Naive B cell (primary cell): ENCODE results near the gene PRSS2. TPM values are rescaled to one million over a fixed set of nuclear protein-coding genes. Genes with fewer than 3 reads are reported as not detected.
A peak's percentile ranks its signal among the peaks of the same experiment; 100 is the strongest.

ENCODE experiments used
- ATAC-seq, 2 donors: fragments of 150-1000 bp; cut with Tn5 transposase; 2 replicates each; pipeline ENCODE4 v1.10.0; 2021; ENCODE audit warnings: low read depth in 2 of 2, mild to moderate bottlenecking in 2 of 2, moderate library complexity in 2 of 2
- DNase-seq: peaks from one replicate; pipeline ENCODE4 v3.0.0; 2022
- H3K27ac Mint-ChIP-seq, 6 donors: one replicate each; pipeline ENCODE4 v1.8.0; 2020 to 2022; ENCODE audit warnings: mild to moderate bottlenecking in 6 of 6, mixed read lengths in 6 of 6, moderate library complexity in 5 of 6, inconsistent platforms in 2 of 6
- H3K27me3 Mint-ChIP-seq, 3 donors: one replicate each; pipeline ENCODE4 v1.8.0; 2021 to 2022; ENCODE audit warnings: mixed read lengths in 3 of 3, mild to moderate bottlenecking in 1 of 3
- H3K36me3 Mint-ChIP-seq, 2 donors: one replicate each; pipeline ENCODE4 v1.8.0; 2020 to 2022; ENCODE audit warnings: mixed read lengths in 2 of 2, inconsistent platforms in 1 of 2, mild to moderate bottlenecking in 1 of 2
- H3K4me1 Mint-ChIP-seq, 3 donors: one replicate each; pipeline ENCODE4 v1.8.0; 2020 to 2022; ENCODE audit warnings: mixed read lengths in 3 of 3, inconsistent platforms in 1 of 3, mild to moderate bottlenecking in 1 of 3, moderate library complexity in 1 of 3
- H3K4me3 Mint-ChIP-seq, 8 donors: one replicate each; pipeline ENCODE4 v1.8.0; 2020 to 2022; ENCODE audit warnings: mild to moderate bottlenecking in 8 of 8, mixed read lengths in 8 of 8, moderate library complexity in 8 of 8, inconsistent platforms in 2 of 8
- H3K9me3 Mint-ChIP-seq, 7 donors: one replicate each; pipeline ENCODE4 v1.8.0; 2020 to 2022; ENCODE audit warnings: mixed read lengths in 7 of 7, mild to moderate bottlenecking in 5 of 7, inconsistent platforms in 2 of 7, moderate library complexity in 1 of 7
- polyA plus RNA-seq, 6 donors: library from polyadenylated mRNA; unstranded; fragments of 300-500 nt; fragmentation: Illumina TruSeq; gene quantifications; one replicate each; pipeline ENCODE4 v1.2.3, GENCODE V29; 2021; ENCODE audit warnings: low read depth in 6 of 6

PRSS2 gene
- polyA plus RNA-seq, 6 donors from 2014 or later = 0.41 TPM; not detected in 5

GRCh38 chr7:142782922-142783900 is 12.4 kb downstream of the PRSS2 start:
- H3K36me3 Mint-ChIP-seq = peaks cover 0 to under 1% of the 10 kb centered on the region in 2 donors
- peak overlapping the region; percentile 82 to 95 (median 88) for H3K27ac Mint-ChIP-seq
- H3K27me3 Mint-ChIP-seq = no peaks in the 10 kb centered on the region
- no peaks in the 10 kb centered on the region for H3K9me3 Mint-ChIP-seq
- peak; percentile 77 to 81 for ATAC-seq
- peaks cover 26 to 50% (median 28%) of the 10 kb centered on the region in 3 donors for H3K4me1 Mint-ChIP-seq
- peak; percentile 83 for DNase-seq
- H3K4me3 Mint-ChIP-seq = peak overlapping the region; percentile 80 to 96 (median 88)

- peak overlapping the region in 3 of 8 donors; percentile 15 to 46 (median 37) for H3K4me3 Mint-ChIP-seq
- DNase-seq = no peak
Observed at GRCh38 chr7:142784096-142784495, 13.3 kb downstream of the PRSS2 start.

GRCh38 chr7:142784716-142785115 is 13.9 kb downstream of the PRSS2 start:
- H3K9me3 Mint-ChIP-seq = peaks cover 0 to 1% (median 0%) of the 10 kb centered on the region in 7 donors
- ATAC-seq (peak in 1 of 2 donors; percentile 18), DNase-seq (no peak)
- peaks cover 37 to 64% (median 43%) of the 10 kb centered on the region in 3 donors for H3K4me1 Mint-ChIP-seq
- H3K36me3 Mint-ChIP-seq = peaks cover 0 to 14% of the 10 kb centered on the region in 2 donors
- peak overlapping the region; percentile 26 to 91 (median 84) for H3K27ac Mint-ChIP-seq
- H3K27me3 Mint-ChIP-seq = no peaks in the 10 kb centered on the region
- peak overlapping the region in 3 of 8 donors; percentile 12 to 81 (median 47) for H3K4me3 Mint-ChIP-seq

More at GRCh38 chr7:142784096-142784495, 13.3 kb downstream of the PRSS2 start:
- Mint-ChIP-seq H3K27ac (peak overlapping the region in 4 of 6 donors; percentile 51 to 92 (median 82)), H3K4me1 (peaks cover 33 to 58% (median 37%) of the 10 kb centered on the region in 3 donors), H3K9me3 (peaks cover 0 to 1% (median 0%) of the 10 kb centered on the region in 7 donors), H3K36me3 (peaks cover 0 to 9% of the 10 kb centered on the region in 2 donors), H3K27me3 (no peaks in the 10 kb centered on the region)
- ATAC-seq = no peak

GRCh38 chr7:142785841-142786250 is 15.1 kb downstream of the PRSS2 start:
- DNase-seq = no peak
- ATAC-seq = peak in 1 of 2 donors; percentile 22
- peaks cover 0 to 14% of the 10 kb centered on the region in 2 donors for H3K36me3 Mint-ChIP-seq
- H3K9me3 Mint-ChIP-seq = peaks cover 0 to 1% (median 0%) of the 10 kb centered on the region in 7 donors
- H3K27ac Mint-ChIP-seq = peak overlapping the region in 5 of 6 donors; percentile 71 to 90 (median 88)
- H3K27me3 Mint-ChIP-seq = no peaks in the 10 kb centered on the region
- peaks cover 46 to 72% (median 54%) of the 10 kb centered on the region in 3 donors for H3K4me1 Mint-ChIP-seq
- peak overlapping the region in 5 of 8 donors; percentile 25 to 68 (median 54) for H3K4me3 Mint-ChIP-seq

- peak overlapping the region in 1 of 8 donors; percentile 47 for H3K4me3 Mint-ChIP-seq
- H3K36me3 Mint-ChIP-seq = peaks cover 0 to 14% of the 10 kb centered on the region in 2 donors
- H3K4me1 Mint-ChIP-seq = peaks cover 52 to 78% (median 57%) of the 10 kb centered on the region in 3 donors
- H3K9me3 Mint-ChIP-seq = peaks cover 0 to 1% (median 0%) of the 10 kb centered on the region in 7 donors
- peak overlapping the region; percentile 24 to 88 (median 64) for H3K27ac Mint-ChIP-seq
- no peaks in the 10 kb centered on the region for H3K27me3 Mint-ChIP-seq
- ATAC-seq = no peak
- no peak for DNase-seq
Observed at GRCh38 chr7:142787034-142787768, 16.4 kb downstream of the PRSS2 start.

GRCh38 chr7:142787783-142788182 is 17.0 kb downstream of the PRSS2 start:
- no peak for ATAC-seq
- Mint-ChIP-seq H3K27me3 (no peaks in the 10 kb centered on the region), H3K36me3 (peaks cover 0 to 14% of the 10 kb centered on the region in 2 donors), H3K4me1 (peaks cover 57 to 78% (median 60%) of the 10 kb centered on the region in 3 donors), H3K4me3 (peak overlapping the region in 1 of 8 donors; percentile 30), H3K27ac (peak overlapping the region in 3 of 6 donors; percentile 47 to 88 (median 52)), H3K9me3 (peaks cover 0 to 1% (median 0%) of the 10 kb centered on the region in 7 donors)
- DNase-seq = no peak

- no peak for ATAC-seq
- Mint-ChIP-seq H3K9me3 (peaks cover 0 to 1% (median 0%) of the 10 kb centered on the region in 7 donors), H3K36me3 (peaks cover 0 to 14% of the 10 kb centered on the region in 2 donors), H3K4me1 (peaks cover 54 to 78% (median 60%) of the 10 kb centered on the region in 3 donors), H3K27ac (peak overlapping the region; percentile 16 to 94 (median 54)), H3K4me3 (peak overlapping the region in 4 of 8 donors; percentile 26 to 53 (median 40)), H3K27me3 (no peaks in the 10 kb centered on the region)
- no peak for DNase-seq
Observed at GRCh38 chr7:142788303-142789289, 17.8 kb downstream of the PRSS2 start.

- Mint-ChIP-seq H3K36me3 (peaks cover 0 to 14% of the 10 kb centered on the region in 2 donors), H3K9me3 (peaks cover 0 to 1% (median 0%) of the 10 kb centered on the region in 7 donors), H3K27me3 (no peaks in the 10 kb centered on the region), H3K27ac (peak overlapping the region in 5 of 6 donors; percentile 6 to 87 (median 74)), H3K4me1 (peaks cover 56 to 80% (median 67%) of the 10 kb centered on the region in 3 donors), H3K4me3 (peak overlapping the region in 3 of 8 donors; percentile 2 to 36 (median 17))
- no peak for ATAC-seq
- no peak for DNase-seq
Observed at GRCh38 chr7:142789441-142789840, 18.7 kb downstream of the PRSS2 start.

GRCh38 chr7:142790056-142790455 is 19.3 kb downstream of the PRSS2 start:
- peaks cover 0 to 1% (median 0%) of the 10 kb centered on the region in 7 donors for H3K9me3 Mint-ChIP-seq
- H3K4me1 Mint-ChIP-seq = peaks cover 62 to 84% (median 73%) of the 10 kb centered on the region in 3 donors
- H3K36me3 Mint-ChIP-seq = peaks cover 0 to 14% of the 10 kb centered on the region in 2 donors
- peak overlapping the region in 1 of 8 donors; percentile 2 for H3K4me3 Mint-ChIP-seq
- H3K27ac Mint-ChIP-seq = peak overlapping the region in 4 of 6 donors; percentile 6 to 74 (median 56)
- ATAC-seq = no peak
- no peak for DNase-seq
- no peaks in the 10 kb centered on the region for H3K27me3 Mint-ChIP-seq

- Mint-ChIP-seq H3K9me3 (peaks cover 0 to 1% (median 0%) of the 10 kb centered on the region in 7 donors), H3K27ac (peak overlapping the region in 3 of 6 donors; percentile 37 to 74 (median 46)), H3K36me3 (peaks cover 0 to 14% of the 10 kb centered on the region in 2 donors), H3K27me3 (no peaks in the 10 kb centered on the region), H3K4me1 (peaks cover 66 to 85% (median 78%) of the 10 kb centered on the region in 3 donors), H3K4me3 (no peak overlapping the region)
- ATAC-seq (no peak), DNase-seq (no peak)
Observed at GRCh38 chr7:142790555-142790954, 19.8 kb downstream of the PRSS2 start.

- no peak overlapping the region for H3K4me3 Mint-ChIP-seq
- peak overlapping the region in 4 of 6 donors; percentile 16 to 57 (median 48) for H3K27ac Mint-ChIP-seq
- no peaks in the 10 kb centered on the region for H3K27me3 Mint-ChIP-seq
- peaks cover 74 to 89% (median 88%) of the 10 kb centered on the region in 3 donors for H3K4me1 Mint-ChIP-seq
- no peak for ATAC-seq
- peaks cover 0 to 1% (median 0%) of the 10 kb centered on the region in 7 donors for H3K9me3 Mint-ChIP-seq
- DNase-seq = no peak
- peaks cover 0 to 14% of the 10 kb centered on the region in 2 donors for H3K36me3 Mint-ChIP-seq
Observed at GRCh38 chr7:142791502-142791901, 20.7 kb downstream of the PRSS2 start.
